Epithelial cell of proximal tubule (primary cell): ENCODE results near the gene SNX3. TPM values are rescaled to one million over a fixed set of nuclear protein-coding genes. Genes with fewer than 3 reads are reported as not detected.
"Not testable (repeated sequence)": the region's sequence is repeated elsewhere in the genome, so short reads cannot be mapped to it uniquely, and the experiment has no call there.

ENCODE experiments used
- DNase-seq: peaks from one replicate; pipeline ENCODE4 v3.0.0-alpha.2; 2011; ENCODE audit warnings: low read depth
- H3K4me3 ChIP-seq: 2 replicates; pipeline ENCODE4 v1.5.1; 2011; ENCODE audit warnings: low read depth, mild to moderate bottlenecking, low read length
- total RNA-seq: library from RNA; depleted of rRNA; stranded (reverse); fragments of >200 nt; gene quantifications from 2 replicates; pipeline ENCODE4 v1.2.3, GENCODE V29; 2015
- TF ChIP-seq, protein P1 (sequence below): conservative IDR thresholded peaks from 2 replicates; pipeline ENCODE4 v1.5.1; 2012; ENCODE audit warnings: low read depth, mild to moderate bottlenecking, low read length

Gene SNX3
- total RNA-seq, 1 donor from 2014 or later: 118 TPM

DNA sequence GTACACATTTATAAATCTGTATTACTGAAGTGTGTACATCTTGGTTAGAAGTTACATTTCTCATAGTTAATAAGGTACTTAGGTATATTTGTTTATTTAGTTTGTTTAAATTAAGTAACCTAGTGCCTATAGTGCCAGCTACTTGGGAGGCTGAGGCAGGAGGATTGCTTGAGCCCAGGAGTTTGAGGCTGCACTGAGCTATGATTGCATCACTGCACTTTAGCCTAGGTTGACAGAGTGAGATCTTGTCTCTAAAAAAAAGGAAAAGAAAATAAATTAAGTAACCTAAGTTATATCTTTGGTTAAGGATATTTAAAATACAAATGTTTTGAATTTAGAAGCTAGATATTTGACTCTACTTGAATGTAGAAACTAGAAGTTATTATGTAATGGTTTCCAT, 24.5 kb upstream of the SNX3 start:
- TF ChIP-seq, protein P1, sequence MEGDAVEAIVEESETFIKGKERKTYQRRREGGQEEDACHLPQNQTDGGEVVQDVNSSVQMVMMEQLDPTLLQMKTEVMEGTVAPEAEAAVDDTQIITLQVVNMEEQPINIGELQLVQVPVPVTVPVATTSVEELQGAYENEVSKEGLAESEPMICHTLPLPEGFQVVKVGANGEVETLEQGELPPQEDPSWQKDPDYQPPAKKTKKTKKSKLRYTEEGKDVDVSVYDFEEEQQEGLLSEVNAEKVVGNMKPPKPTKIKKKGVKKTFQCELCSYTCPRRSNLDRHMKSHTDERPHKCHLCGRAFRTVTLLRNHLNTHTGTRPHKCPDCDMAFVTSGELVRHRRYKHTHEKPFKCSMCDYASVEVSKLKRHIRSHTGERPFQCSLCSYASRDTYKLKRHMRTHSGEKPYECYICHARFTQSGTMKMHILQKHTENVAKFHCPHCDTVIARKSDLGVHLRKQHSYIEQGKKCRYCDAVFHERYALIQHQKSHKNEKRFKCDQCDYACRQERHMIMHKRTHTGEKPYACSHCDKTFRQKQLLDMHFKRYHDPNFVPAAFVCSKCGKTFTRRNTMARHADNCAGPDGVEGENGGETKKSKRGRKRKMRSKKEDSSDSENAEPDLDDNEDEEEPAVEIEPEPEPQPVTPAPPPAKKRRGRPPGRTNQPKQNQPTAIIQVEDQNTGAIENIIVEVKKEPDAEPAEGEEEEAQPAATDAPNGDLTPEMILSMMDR: no peak
- no peak overlapping the region for H3K4me3 ChIP-seq
- DNase-seq: no peak

DNA sequence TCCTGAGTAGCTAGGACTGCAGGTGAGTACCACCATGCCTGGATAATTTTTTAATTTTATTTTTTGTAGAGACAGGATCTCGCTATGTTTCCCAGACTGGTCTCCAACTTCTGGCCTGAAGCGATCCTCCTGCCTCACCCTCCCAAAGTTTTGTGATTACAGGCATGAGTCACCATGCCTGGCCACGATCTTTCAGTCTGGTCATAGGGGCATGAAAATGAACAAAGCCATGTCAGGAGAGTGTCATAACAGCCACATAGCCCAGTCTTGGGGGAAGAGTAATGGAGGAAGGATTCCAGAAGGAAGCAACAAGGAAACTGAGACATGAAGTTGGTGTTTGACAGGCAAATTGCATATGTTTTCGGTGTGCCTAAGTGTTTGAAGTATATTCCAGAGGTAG, 17.0 kb upstream of the SNX3 start:
- TF ChIP-seq, protein P1: no peak
- no peak overlapping the region for H3K4me3 ChIP-seq
- DNase-seq: no peak

DNA sequence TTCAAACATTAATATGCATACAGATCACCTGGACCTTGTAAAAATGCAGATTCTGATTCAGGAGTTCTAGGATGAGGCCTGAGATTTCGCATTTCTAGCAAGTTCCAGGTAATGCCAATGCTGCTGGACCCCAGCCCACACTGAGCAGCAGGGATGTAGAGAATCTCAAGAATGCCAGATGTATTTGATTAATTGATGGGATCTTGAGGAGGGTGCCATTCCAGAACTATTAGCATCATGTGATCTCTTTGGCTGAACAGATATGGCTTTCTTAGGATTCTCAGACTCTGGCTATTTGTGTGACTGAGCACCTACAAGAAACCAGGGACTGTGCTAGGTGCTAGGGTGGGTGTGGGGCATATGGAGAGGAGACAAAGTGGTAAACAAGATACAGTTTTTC, 16.5 kb upstream of the SNX3 start:
- H3K4me3 ChIP-seq: no peak overlapping the region
- DNase-seq: no peak
- TF ChIP-seq, protein P1: no peak

DNA sequence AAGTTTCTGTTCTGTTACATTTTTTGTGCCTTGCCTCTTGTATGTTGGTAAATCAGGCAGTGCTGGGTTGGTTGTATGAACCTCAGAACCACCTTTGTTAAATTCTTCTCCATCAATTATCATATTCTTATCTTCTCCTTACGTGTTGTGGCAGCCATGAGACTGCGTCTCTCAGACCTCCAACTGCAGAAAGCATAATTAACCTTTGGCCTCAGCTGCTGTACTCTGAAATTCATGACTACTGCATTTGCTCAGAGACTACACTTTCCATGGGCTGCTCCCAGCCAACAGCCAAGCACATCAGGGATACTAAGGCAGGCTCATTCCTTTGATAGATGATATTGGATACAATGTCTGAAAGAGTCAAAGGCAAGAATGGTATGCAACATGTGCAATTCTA, 15.1 kb upstream of the SNX3 start:
- TF ChIP-seq, protein P1: no peak
- DNase-seq: no peak

DNA sequence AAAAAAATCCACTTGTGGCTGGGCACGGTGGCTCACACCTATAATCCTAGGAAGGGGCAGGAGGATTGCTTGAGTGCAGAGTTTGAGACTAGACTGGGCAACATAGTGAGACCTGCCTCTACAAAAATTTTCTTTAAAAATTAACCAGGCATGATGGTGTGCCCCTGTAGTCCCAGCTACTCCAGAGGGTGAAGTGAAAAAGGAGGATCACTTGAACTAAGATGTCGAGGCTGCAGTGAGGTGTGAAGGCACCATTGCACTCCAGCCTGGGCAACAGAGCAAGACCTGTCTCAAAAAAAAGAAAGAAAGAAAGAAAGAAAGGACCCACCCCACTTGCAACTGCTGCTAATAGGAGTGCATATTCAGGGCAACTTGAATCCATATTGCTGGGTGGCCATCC, 13.7 kb upstream of the SNX3 start:
- no peak for DNase-seq
- TF ChIP-seq, protein P1: no peak
- no peak overlapping the region for H3K4me3 ChIP-seq

More for the DNA sequence above, 15.1 kb upstream of the SNX3 start:
- no peak overlapping the region for H3K4me3 ChIP-seq

DNA sequence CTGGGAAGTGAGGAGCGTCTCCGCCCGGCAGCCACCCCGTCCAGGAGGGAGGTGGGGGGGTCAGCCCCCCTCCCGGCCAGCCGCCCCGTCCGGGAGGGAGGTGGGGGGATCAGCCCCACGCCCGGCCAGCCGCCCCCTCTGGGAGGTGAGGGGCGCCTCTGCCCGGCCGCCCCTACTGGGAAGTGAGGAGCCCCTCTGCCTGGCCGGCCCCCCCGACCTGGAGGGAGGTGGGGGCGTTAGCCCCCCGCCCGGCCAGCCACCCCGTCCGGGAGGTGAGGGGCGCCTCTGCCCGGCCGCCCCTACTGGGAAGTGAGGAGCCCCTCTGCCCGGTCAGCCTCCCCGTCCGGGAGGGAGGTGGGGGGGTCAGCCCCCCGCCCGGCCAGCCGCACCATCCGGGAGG, 9.1 kb upstream of the SNX3 start:
- not testable (repeated sequence) for DNase-seq, H3K4me3 ChIP-seq

DNA sequence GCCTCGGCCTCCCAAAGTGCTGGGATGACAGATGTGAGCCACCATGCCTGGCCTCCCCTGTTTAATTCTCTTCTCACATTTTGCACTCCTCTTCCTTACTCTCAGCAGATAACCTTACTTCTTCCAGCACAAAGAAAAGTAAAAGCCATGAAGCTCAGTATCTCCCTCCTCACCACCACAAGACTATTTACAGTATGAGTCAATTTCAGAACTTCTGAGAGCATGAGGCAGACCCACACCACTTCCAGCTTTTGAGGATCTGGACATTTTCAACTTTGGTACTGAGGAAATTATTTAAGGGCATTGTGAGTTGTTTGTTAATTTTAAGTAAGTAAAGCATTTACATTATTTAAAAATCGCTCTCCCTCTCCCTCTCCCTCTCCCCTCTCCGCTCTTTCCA, 8.0 kb upstream of the SNX3 start:
- H3K4me3 ChIP-seq: no peak overlapping the region
- TF ChIP-seq, protein P1: no peak
- no peak for DNase-seq

DNA sequence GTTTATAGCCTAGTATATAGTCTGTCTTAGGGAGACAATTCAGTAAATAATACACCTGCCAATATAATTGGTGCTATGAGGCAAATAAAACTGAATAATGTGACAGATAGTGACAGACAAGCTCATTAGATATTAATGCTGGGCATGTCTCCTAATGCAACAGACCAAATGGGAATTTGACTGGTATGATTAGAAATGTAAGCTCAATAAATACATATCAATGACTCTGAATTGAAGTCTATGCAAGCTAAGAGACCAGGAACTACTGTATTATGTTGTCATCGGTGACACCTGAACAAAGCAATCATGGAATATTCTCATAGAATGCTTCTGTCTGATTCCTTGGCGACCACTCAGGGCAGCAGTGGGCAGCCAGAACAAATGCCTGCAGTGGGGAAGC, 2.5 kb upstream of the SNX3 start:
- no peak overlapping the region for H3K4me3 ChIP-seq
- DNase-seq: no peak
- TF ChIP-seq, protein P1: no peak
